Bronchial epithelial cell (primary cell): ENCODE measurements around the gene PRKCQ. TPM values are rescaled to one million over a fixed set of nuclear protein-coding genes. Genes with fewer than 3 reads are reported as not detected.

ENCODE experiments used
- DNase-seq: peaks from one replicate; pipeline ENCODE4 v3.0.0-alpha.2; 2010; ENCODE audit warnings: low read depth
- FAIRE-seq: peaks from 2 replicates; lab custom pipeline; 2011; peaks lifted over from hg19 to GRCh38; lab: Jason Lieb, UNC
- H3K27me3 ChIP-seq: 2 replicates; pipeline ENCODE4 v1.5.1; 2011; ENCODE audit warnings: low read length; ENCODE audit not compliant: control insufficient read depth, insufficient read depth
- H3K36me3 ChIP-seq: 2 replicates; pipeline ENCODE4 v1.5.1; 2011; ENCODE audit warnings: low read length; ENCODE audit not compliant: control insufficient read depth, insufficient read depth
- H3K4me3 ChIP-seq: 2 replicates; pipeline ENCODE4 v1.5.1; 2011; ENCODE audit warnings: mild to moderate bottlenecking, low read depth, low read length, control low read depth
- CTCF ChIP-seq: IDR thresholded peaks from 2 replicates; pipeline ENCODE4 v1.5.1; 2011; ENCODE audit warnings: mild to moderate bottlenecking, moderate library complexity, low read length, control low read depth, inconsistent platforms; ENCODE audit not compliant: insufficient read depth, severe bottlenecking
- total RNA-seq: library from RNA; depleted of rRNA; stranded (reverse); fragments of >200 nt; gene quantifications from 2 replicates; pipeline ENCODE4 v1.2.1, GENCODE V29; 2014

PRKCQ gene
- total RNA-seq, 1 donor from 2014 or later, result 2.1 TPM

- H3K27me3 ChIP-seq, result peaks cover 2% of the 10 kb centered on the region
- peak; percentile 66 for DNase-seq
- H3K4me3 ChIP-seq, result no peak overlapping the region
- TF ChIP-seq CTCF, result no peak
- FAIRE-seq, result no peak
- H3K36me3 ChIP-seq, result no peaks in the 10 kb centered on the region
Measured at GRCh38 chr10:6379015-6379776, 200.9 kb downstream of the PRKCQ start.
